Gastroesophageal sphincter (tissue), 3 donors: ENCODE results near the gene CBLB.

Experiments used
- EP300 ChIP-seq: sonication (generic); formaldehyde crosslinking; IDR thresholded peaks from one replicate; pipeline ENCODE4 v1.6.1; 2017; ENCODE audit warnings: antibody characterized with exemption, mild to moderate bottlenecking
- POLR2A ChIP-seq, 2 donors: fragments of 450-650 bp; IDR thresholded peaks; one replicate each; pipeline ENCODE4 v1.6.1; 2017; ENCODE audit warnings: antibody characterized with exemption in 2 of 2, mild to moderate bottlenecking in 2 of 2, moderate library complexity in 1 of 2
- TF ChIP-seq, protein P1 (sequence below), 4 experiments: fragments of 200-600 bp in 2 of 4; fragments of 450-650 bp in 2 of 4; sonication (generic) in 1 of 4; IDR thresholded peaks; one replicate each; pipeline ENCODE4 v1.5.1; 2017 to 2019; ENCODE audit warnings: antibody characterized with exemption in 4 of 4, mild to moderate bottlenecking in 2 of 4, moderate library complexity in 2 of 4

DNA sequence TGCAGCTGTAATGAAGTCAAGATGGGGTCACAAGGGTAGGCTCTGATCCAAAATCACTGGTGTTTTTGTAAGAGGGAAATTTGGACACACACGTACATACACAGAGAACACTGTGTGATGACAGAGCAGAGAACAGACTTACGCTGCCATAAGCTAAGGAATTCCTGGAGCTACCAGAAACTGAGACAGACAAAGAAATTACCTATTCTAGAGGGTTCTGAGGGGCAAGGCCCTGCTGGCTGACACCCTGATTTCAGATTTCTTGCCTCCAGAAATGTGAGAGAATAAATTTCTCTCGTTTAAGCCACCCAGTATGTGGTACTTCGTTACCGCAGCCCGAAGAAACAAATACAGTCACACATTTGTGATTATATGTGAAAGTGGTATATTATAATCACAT is 24.8 kb downstream of the CBLB start:
- TF ChIP-seq, protein P1, sequence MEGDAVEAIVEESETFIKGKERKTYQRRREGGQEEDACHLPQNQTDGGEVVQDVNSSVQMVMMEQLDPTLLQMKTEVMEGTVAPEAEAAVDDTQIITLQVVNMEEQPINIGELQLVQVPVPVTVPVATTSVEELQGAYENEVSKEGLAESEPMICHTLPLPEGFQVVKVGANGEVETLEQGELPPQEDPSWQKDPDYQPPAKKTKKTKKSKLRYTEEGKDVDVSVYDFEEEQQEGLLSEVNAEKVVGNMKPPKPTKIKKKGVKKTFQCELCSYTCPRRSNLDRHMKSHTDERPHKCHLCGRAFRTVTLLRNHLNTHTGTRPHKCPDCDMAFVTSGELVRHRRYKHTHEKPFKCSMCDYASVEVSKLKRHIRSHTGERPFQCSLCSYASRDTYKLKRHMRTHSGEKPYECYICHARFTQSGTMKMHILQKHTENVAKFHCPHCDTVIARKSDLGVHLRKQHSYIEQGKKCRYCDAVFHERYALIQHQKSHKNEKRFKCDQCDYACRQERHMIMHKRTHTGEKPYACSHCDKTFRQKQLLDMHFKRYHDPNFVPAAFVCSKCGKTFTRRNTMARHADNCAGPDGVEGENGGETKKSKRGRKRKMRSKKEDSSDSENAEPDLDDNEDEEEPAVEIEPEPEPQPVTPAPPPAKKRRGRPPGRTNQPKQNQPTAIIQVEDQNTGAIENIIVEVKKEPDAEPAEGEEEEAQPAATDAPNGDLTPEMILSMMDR (IDR thresholded peaks at IDR 0.05): no peak
- no peak for TF ChIP-seq EP300
- TF ChIP-seq POLR2A (IDR thresholded peaks at IDR 0.05): no peak
